Left cardiac atrium (tissue), 4 donors: ENCODE measurements around the gene EPHA8. TPM values are rescaled to one million over a fixed set of nuclear protein-coding genes. Genes with fewer than 3 reads are reported as not detected.

Experiments
- ATAC-seq, 2 donors: fragments of 200-7000 bp; cut with Tn5 transposase; one replicate each; pipeline ENCODE4 v1.9.1; 2020; ENCODE audit warnings: mild to moderate bottlenecking in 2 of 2, moderate library complexity in 2 of 2
- DNase-seq: peaks from one replicate; pipeline ENCODE4 v3.0.0-alpha.2; 2020
- intact Hi-C, 2 donors: fragments of 100-400 bp; cut with DNase I; formaldehyde crosslinking; loops; one replicate each; pipeline versions ENCODE4 v1.14.1 to v1.15.1; 2022 to 2023
- total RNA-seq, 2 donors: library from RNA; stranded (reverse); fragmentation: NEBNext Ultra II Directional; extraction: Animal tissue kit (Norgen Biotek cat#: 25700); gene quantifications; one replicate each; pipeline ENCODE4 v1.2.1, GENCODE V29; 2021
- donor health status: DM: no; HTN: yes; CAD: no.
- donor health status: DM: no; HTN: yes; CAD: no; lungs with severe emphysema.
- donor health status: DM: yes; HTN: yes; CAD: no.
- donor health status: Dilated cardiomyopathy.

EPHA8 gene
- total RNA-seq, 2 donors from 2014 or later: not detected

DNA sequence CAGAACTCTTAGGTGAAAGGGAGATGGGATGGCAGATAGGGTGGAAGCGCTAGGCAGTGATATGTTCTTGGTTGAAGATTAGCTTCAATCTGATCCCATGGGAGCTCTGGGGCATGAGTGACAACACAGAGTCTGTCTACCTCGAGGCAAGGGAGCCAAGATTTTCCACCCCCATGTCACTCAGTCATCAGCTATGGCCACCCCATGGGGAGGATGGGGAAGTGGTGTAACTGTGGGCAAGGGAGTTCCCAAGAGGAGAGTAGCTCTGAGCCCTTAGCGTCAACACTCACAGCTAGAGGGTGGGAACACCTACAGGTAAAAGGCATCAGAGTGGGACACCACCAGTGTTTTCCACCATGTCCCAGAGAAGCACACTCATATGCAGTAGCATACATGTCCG, 42.9 kb downstream of the EPHA8 start:
- intact Hi-C loops: no loop called here
- ATAC-seq (no peak), DNase-seq (no peak)

DNA sequence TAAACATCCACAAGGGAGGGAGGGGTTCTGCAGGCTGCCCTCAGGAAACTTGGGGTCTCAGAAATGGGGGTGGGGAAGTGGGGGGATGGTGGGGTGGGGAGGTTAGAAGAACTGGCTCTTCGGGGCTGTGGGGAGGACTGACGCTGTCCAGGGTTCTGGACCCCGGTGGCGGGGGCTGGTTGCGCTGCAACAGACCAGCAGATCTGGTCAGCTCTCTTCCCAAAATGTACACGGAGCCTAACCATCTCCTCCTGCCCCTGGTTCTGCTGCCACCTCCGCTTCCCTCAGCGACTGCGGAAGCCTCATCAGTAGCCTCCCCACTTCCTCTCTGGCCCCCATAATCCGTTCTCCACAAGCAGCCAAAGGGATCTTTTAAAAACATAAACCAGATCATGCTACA, 43.9 kb downstream of the EPHA8 start:
- DNase-seq (no peak), ATAC-seq (no peak)
- intact Hi-C loops: no loop called here

DNA sequence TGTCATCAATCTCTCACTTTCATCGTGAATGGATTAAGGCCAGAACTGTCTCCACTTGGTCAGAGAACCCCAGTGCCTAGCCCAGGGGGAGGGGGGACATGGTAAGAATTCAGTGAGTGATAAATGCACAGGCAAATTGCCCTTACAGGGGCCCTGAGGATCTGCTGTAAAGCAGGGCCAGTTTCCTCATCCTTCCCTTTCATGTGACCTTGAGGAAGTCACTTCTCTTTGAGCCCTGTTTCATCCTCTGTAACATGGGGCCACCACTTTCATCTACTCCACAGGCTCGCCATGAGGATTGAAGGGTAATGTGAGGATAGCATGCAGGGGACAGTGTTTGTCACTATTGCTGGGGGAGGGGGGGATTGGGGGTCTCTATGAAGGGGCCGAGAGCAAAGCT, 45.1 kb downstream of the EPHA8 start:
- intact Hi-C loops: no loop called here
- ATAC-seq (no peak), DNase-seq (no peak)

DNA sequence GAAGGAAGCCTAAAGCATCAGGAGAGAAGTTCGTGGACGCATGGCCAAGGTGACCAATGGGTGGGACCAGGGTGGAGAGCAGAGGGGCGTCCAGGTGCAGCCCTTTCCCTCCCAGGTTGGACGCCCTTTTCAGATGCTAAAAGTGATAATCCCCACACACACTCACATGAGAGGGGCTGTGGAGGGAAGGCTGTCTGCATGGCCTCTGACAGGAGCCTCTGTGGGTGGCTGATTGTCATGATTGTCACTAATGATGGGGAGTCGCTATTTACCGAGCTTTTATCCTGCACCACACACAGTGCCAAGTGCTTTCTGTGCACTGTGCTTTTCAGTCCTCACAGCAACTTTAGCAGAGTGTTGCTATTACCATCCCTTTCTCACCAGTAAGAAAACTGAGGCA, 46.0 kb downstream of the EPHA8 start:
- ATAC-seq (no peak), DNase-seq (no peak)
- intact Hi-C loops: no loop called here

DNA sequence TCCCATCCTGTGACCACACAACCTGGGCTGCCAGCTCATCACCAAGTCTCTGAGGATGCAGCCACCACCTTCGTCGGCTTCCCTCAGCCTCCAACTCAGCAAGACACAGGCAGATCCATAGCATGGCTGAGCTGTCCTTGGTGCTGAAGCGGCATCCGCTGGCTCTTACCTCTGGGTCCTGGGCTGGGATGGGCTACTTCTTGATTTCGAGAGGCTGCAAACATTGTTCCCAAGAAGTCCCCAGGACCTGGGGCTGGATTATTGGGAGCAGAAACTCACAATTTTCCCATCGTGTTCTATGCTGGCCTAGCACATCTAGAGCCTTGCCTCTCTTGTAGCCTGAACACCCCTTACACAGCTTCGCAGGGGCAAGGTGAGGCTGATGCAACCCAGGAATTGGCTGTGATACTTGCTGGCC, 48.2 kb downstream of the EPHA8 start:
- intact Hi-C loops: no loop called here
- DNase-seq (peak; percentile 47), ATAC-seq (peak in 1 of 2 donors; percentile 59)

DNA sequence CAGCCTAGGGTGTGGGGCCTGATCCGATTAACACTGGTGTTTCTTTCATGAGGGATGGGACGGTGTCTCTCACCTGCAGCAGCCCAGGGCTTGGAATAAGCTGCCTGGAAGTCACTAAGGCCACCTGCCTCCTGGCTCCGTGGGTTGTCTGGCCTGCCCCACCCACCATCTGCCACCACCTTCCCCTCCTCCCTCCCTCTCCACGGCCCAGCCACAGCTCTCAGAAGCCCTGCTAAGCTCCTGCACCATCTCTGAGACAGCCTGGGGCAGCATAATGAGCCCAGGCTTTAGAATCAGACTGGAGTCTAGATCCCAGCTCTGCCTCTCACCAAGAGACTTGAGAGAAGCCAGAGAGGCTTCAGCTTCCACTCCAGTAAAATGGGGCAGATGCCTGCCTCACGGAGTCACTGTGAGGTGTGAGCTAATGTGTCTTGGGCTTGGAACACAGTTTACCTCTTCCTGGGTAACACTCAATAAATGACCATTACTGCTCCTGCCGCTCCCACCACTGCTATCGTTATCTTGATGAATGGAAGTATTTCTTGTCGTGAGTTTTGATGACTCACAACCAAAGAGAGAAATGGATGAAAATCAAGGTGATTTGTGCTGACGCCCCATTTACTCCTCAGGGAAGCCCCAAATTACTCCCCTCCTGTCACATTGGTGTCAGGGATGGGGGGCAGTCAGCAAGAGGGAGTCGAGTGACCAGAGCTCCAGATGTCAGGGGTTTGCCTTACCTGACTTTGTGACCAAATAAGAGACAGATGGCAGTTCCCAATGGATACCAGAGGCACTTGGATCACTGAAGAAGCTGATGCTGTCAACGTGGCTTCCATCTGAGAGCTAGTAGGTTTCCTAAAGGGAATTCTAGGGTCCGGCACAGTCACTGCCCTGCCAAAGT, 49.6 kb downstream of the EPHA8 start:
- DNase-seq (no peak), ATAC-seq (no peak)
- intact Hi-C loops: no loop called here

DNA sequence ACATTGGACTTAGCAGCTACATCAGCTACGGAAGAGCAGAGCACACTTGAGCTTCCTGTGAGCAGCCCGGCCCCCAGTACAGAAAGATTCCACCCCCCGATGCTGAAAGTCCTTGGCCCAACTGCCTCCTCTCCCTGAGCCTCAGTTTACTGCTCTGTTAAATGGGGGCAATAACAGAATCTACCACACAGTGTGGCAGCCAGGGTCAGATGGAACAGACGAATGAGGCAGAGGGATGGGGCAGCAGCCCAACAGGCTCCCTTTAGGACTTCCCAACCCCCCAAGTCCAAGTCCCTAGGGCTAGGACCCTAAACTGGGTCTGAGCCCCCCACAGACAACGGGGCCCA, 50.3 kb downstream of the EPHA8 start:
- ATAC-seq (no peak), DNase-seq (no peak)
- intact Hi-C loops: no loop called here

DNA sequence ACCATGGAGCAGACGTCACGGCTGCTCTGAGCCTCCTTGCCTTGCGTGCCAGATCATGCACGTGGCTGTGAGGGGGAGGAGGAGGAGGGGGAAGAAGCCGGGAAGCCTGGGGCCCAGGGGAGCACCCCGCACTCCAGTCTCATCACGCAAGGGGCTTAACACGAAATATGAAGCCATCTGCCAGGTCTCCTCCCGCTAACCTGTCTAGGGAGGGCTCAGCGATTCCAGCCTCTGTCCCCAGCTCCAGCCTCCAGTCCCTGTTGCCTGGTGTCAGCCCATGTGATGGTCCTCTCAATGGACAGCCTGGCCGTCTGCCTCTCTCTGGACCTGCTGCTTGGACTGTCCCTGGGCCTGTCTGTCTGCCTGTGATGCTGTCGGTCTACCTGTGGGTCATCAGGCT, 50.7 kb downstream of the EPHA8 start:
- DNase-seq (no peak), ATAC-seq (no peak)
- intact Hi-C loops: no loop called here

DNA sequence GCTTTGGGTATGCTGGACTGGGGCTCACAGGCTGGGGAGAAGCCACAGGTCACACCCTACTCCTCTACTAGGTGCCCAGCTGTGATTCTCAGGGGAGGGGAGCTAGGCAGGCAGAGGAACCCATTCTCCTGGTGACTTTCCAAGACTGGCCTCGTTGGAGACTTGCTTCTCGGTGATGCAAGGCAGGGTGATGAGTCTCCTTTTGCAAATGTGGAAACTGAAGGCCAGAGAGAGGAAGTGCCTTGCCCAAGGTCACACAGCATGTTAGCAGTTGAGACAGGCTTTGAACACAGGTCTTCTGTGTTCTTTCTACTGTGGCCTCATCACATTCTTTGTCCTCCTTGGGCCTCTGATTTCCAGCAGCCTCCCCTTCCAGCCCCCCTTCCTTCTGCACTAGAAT, 52.6 kb downstream of the EPHA8 start:
- no peak for ATAC-seq
- DNase-seq: no peak
- intact Hi-C loops: no loop called here

DNA sequence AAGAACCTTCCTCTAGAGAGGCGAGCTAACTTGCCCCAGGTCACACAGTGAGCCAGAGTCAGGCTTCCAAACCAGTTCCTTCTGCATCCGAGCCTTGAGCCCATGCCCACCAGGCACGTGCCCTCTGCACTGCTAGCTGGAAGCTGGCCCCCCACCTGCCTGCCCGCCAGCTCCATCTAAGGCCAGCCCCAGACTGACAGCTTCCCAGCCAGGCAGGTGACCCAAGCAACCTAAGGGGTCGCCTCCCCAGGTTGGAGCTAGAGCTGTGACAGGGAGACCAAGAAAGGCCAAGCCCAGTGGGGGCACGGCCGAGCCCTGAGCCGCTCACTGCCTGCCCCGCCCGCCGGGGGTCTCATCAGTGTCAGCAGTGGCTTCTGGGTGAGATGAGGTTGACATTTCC, 53.3 kb downstream of the EPHA8 start:
- intact Hi-C loops: no loop called here
- no peak for ATAC-seq
- no peak for DNase-seq

DNA sequence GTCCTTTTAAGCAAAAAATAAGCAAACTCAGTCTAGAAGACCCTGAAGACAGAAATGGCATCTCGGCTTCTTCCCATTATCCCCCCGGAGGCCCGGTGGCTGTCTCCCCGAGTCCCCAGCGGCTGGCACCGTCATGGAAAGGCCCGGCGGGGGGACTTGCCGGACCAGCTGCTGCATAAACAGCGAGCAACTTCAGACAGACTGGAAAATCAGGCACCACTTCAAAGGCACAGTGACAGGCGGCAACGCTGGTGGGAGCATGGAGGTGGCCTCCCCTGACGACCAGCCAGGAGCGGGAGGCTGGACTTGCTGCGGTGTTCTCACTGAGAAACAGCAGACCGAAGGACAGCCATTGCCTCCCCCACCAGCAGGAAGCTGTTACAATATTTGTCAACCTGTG, 54.8 kb downstream of the EPHA8 start:
- intact Hi-C loops: no loop called here
- ATAC-seq (no peak), DNase-seq (no peak)

DNA sequence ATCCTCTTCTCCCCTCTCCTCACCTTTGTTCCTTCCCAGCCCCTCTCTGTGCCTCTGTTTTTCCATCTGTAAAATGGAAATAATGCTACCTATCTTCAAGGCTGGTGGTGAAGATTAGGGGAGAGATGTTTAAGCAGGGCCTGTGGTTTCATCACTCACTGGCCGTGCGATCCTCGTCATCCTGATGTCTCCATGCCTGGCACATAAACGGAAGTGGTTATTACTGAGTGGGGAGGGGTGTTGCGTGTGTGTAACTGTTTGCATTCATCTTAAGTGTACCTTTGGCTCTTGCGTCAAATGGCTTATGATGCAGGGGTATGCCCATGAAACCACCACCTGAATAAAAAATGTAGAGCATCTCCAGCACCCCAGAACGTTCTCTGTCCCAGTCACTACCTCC, 56.0 kb downstream of the EPHA8 start:
- DNase-seq (no peak), ATAC-seq (no peak)
- intact Hi-C loops: no loop called here

DNA sequence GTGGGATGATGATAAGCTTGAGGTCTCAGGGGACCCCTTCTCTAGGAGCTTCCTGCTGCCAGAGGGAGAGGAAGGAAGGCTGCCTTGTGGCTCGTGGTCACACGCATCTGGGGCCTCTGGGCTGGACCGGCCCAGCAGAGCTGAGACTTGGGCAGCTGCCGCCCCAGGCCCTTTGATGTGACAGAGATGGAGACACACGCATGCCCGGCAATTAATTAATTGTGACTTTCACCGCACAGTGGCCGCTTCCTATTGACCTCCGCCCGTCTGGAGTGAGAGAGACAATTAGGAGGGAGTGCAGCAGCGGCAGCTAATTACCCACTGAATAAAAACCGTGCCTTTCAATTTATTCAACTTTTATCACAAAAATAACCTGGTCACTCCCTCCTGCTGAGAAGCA, 56.5 kb downstream of the EPHA8 start:
- DNase-seq: no peak
- intact Hi-C loops: no loop called here
- ATAC-seq: no peak

DNA sequence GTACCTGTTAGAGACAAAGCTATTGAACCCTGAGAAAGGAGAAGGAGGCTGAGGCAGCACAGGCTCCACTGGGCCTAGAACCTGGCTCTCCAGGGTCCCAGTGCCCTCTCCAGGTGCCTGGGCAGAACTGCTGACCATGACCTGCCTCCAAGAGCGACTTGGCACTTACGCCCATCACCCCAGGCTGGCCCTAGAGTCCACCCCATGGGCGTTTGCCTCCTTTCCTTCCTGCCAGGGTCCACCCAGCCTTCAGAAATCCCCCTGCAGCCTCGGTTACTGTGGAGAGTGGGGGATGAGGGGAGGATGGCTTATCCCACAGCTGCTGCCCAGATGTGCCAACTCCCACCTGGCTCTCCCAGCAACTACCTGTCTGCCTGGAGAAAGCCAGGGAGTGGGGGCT, 58.5 kb downstream of the EPHA8 start:
- ATAC-seq: no peak
- DNase-seq: no peak
- intact Hi-C loops: no loop called here

DNA sequence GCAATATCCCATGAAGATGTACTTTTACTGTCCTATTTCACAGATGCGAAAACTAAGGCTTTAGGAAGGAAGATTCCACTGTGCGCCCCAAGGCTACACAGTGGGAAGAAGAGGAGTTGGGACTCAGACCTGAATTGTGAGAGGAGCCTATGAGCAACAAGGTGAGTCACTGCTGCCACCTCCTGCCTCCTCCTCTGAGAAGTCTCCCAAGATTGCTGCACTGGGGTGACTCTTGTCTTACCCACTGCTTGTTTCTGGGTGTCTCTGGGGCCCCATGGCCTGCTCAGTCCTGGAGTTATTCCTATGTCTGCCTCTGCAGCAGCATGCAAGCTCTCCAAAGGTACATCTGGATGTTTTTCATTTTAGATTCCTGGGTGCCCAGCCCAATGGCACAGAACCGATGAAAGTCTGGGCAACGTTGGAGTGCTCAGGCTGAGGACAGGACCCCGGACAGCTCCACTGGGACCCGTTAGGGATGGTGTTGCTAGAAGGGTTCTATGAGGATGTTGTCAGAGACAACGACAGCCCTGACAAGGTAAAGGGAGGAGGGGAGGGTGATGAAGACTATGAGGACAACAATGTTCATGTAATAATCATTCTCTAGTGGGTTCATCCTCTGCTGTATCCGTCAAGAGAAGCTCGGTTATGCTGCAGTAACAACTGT, 62.1 kb downstream of the EPHA8 start:
- ATAC-seq (no peak), DNase-seq (no peak)
- intact Hi-C loops: no loop called here

DNA sequence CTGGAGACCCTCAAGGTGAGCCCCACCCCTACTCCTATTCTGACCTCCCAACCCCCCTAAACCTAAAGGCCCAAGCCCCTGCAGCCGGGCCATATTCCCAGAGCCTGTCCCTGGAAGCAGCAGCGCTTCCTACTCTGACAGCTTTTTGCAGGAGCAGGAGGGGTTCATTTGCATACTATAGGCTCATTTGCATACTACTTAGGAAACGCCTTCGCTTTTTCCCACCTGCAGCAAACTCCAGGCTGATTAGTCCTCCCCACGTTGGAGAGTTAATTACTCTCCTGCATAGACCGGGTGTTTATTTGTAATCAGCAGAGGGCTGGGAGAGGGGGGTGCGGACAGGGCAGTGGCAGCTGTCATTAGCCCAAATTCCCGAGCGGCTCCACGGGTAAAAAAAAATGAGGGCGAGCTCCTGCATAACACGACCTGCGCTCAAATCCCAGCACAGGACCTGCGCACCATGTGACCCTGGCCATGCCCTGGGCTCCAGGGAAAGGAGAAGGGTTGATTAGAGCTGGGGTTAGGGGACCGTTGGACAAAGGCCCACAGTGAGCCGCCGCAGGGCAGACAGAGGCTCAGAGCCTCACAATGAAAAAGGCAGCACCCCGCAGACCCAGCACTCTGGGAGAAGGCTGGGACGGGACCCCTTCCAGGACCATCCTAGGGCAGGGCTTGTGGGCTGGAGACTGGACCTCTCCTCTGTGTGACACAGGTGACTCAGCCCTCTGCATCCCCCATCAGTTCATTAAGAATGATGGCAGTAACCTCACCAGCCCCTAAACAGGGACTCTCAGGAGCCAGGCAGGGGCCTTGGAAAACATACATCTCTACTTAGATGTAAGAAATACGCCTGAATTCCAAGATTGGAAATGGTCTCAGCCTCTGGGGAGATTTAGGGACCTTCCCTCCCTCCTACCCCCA, 63.2 kb downstream of the EPHA8 start:
- DNase-seq (no peak), ATAC-seq (no peak)
- intact Hi-C loops: no loop called here

DNA sequence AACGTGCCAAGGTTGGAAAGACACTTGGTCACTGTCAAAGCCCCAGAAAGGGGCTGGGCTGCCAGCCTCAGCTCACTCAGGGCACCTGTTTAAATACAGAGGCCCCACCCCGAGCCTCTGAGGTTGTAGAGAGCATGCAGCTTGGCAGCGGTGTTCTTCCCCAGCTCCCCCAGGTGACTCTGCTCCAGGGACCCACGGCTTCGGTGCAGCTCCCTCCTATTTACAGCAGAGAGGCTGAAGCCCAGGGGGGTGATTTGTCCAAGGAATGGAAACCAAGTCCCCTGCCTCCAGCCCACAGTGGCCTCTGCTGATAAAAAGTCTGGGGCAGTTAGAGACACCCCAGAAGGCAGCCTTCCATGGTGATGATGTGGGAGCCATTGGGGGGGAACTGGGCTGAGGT, 64.0 kb downstream of the EPHA8 start:
- intact Hi-C loops: no loop called here
- ATAC-seq (no peak), DNase-seq (no peak)

DNA sequence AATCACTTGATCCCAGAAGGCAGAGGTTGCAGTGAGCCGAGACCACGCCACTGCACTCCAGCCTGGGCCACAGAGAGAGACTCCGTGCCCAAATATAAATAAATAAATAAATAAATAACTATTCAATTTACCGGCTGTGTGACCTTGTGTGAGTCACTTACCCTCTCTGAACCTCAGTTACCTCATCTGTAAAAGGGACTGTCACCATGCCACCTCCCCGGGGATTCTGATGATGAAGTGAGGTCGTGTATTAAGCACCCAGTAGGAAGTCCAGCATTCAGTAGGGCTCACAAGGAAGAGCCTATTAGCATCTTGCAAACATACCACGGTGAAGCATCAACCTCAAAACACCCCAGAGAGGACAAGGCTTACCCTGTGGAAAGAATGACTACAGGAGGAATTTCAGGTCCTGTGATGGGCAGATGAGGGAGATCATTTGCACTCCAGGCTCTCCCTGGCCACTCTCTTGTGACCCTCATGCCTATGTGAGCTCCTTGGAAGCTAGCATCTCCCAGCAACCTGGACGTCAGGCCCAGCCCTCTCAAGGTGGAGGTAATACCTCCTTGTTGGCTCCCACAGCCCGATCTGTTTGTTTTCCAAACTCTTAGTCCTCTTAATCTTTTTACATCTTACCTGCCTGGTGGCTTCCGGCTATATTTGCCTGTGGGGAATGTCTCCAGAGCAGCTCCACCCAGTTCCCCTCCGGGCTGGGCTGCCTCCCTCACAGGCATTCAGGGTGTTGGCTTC, 65.6 kb downstream of the EPHA8 start:
- no peak for ATAC-seq

DNA sequence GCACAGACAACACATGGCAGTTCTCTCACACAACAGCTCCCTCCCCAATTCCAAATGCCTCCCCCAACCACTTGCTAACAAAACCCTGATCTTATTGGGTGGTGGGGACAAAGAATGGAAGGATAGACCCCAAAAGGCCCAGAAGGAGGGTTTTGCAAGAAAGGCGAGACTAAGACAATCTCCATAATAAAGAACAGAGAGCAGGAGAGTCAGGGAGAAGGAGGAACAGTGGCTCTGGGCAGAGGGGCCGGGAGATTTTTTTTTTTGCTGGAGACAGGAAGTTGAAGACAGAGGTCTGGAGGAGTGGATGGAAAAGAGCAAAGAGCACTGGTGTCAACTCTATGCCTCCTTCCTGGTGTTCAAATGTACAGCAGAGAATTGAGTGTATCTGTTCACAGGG, 66.6 kb downstream of the EPHA8 start:
- DNase-seq: no peak
- ATAC-seq: no peak
- intact Hi-C loops: loop anchor here in 1 of 2 donors (10.0 kb wide), 1 partner anchor 95 kb away; no protein-coding TSS in a partner anchor

More for the DNA sequence above, 65.6 kb downstream of the EPHA8 start:
- no peak for DNase-seq
- intact Hi-C loops: no loop called here
